H9 (cell line): ENCODE measurements around the gene ACTRT3. TPM values are rescaled to one million over a fixed set of nuclear protein-coding genes. Genes with fewer than 3 reads are reported as not detected.

ENCODE experiments used
- DNase-seq: peaks from one replicate; pipeline ENCODE4 v3.0.0-alpha.2; 2017
- H2AFZ ChIP-seq: one replicate; pipeline ENCODE4 v1.6.1; 2013; ENCODE audit warnings: mild to moderate bottlenecking, low read length, control low read depth, moderate library complexity
- H2AK5ac ChIP-seq: 2 replicates; pipeline ENCODE4 v1.6.1; 2013; ENCODE audit warnings: low read length, control low read depth, mixed read lengths; ENCODE audit not compliant: insufficient read length
- H2BK120ac ChIP-seq: one replicate; pipeline ENCODE4 v1.6.1; 2013; ENCODE audit warnings: low read depth, mild to moderate bottlenecking, low read length, control low read depth, inconsistent platforms; ENCODE audit not compliant: poor library complexity, severe bottlenecking
- H2BK12ac ChIP-seq: 2 replicates; pipeline ENCODE4 v1.6.1; 2013; ENCODE audit warnings: low read length, control low read depth, mixed read lengths, low read depth; ENCODE audit not compliant: insufficient read length
- H2BK15ac ChIP-seq: 2 replicates; pipeline ENCODE4 v1.6.1; 2013; ENCODE audit warnings: low read depth, low read length, control low read depth
- H2BK20ac ChIP-seq: one replicate; pipeline ENCODE4 v1.6.1; 2013; ENCODE audit warnings: low read depth, mild to moderate bottlenecking, low read length, control low read depth, inconsistent platforms; ENCODE audit not compliant: poor library complexity, severe bottlenecking
- H2BK5ac ChIP-seq: 2 replicates; pipeline ENCODE4 v1.6.1; 2013; ENCODE audit warnings: low read length, control low read depth, mixed read lengths; ENCODE audit not compliant: insufficient read length
- H3K14ac ChIP-seq: 2 replicates; pipeline ENCODE4 v1.6.1; 2013; ENCODE audit warnings: low read length, control low read depth; ENCODE audit not compliant: insufficient read depth
- H3K18ac ChIP-seq: 2 replicates; pipeline ENCODE4 v1.6.1; 2013; ENCODE audit warnings: low read depth, mild to moderate bottlenecking, mixed read lengths, low read length, control low read depth; ENCODE audit not compliant: insufficient read length
- H3K23ac ChIP-seq: 2 replicates; pipeline ENCODE4 v1.6.1; 2013; ENCODE audit warnings: low read length, control low read depth, mixed read lengths, low read depth; ENCODE audit not compliant: insufficient read length
- H3K23me2 ChIP-seq: 2 replicates; pipeline ENCODE4 v1.6.1; 2013; ENCODE audit warnings: low read depth, mild to moderate bottlenecking, mixed read lengths, low read length, control low read depth; ENCODE audit not compliant: insufficient read length, poor library complexity, severe bottlenecking
- H3K27ac ChIP-seq: 2 replicates; pipeline ENCODE4 v1.5.1; 2013; ENCODE audit warnings: low read length, control low read depth, mixed read lengths, low read depth; ENCODE audit not compliant: insufficient read length
- H3K27me3 ChIP-seq: 2 replicates; pipeline ENCODE4 v1.6.1; 2013; ENCODE audit warnings: low read length, control low read depth, inconsistent platforms; ENCODE audit not compliant: insufficient read depth
- H3K4ac ChIP-seq: 2 replicates; pipeline ENCODE4 v1.6.1; 2013; ENCODE audit warnings: low read depth, mild to moderate bottlenecking, control low read depth, inconsistent platforms, low read length, moderate library complexity
- H3K4me1 ChIP-seq: 2 replicates; pipeline ENCODE4 v1.6.1; 2013; ENCODE audit warnings: low read length, control low read depth, inconsistent platforms; ENCODE audit not compliant: insufficient read depth
- H3K4me2 ChIP-seq: 2 replicates; pipeline ENCODE4 v1.6.1; 2013; ENCODE audit warnings: low read length, control low read depth, mixed read lengths; ENCODE audit not compliant: insufficient read length, insufficient read depth
- H3K56ac ChIP-seq: 2 replicates; pipeline ENCODE4 v1.6.1; 2013; ENCODE audit warnings: low read depth, mild to moderate bottlenecking, mixed read lengths, low read length, control low read depth; ENCODE audit not compliant: insufficient read length
- H3K79me1 ChIP-seq: 2 replicates; pipeline ENCODE4 v1.6.1; 2013; ENCODE audit warnings: low read depth, mild to moderate bottlenecking, moderate library complexity, low read length, control low read depth, inconsistent platforms; ENCODE audit not compliant: insufficient read depth, poor library complexity, severe bottlenecking
- H3K79me2 ChIP-seq: 2 replicates; pipeline ENCODE4 v1.6.1; 2013; ENCODE audit warnings: low read length, control low read depth, inconsistent platforms; ENCODE audit not compliant: insufficient read depth
- H3K9ac ChIP-seq: 2 replicates; pipeline ENCODE4 v1.6.1; 2013; ENCODE audit warnings: low read length, control low read depth, mixed read lengths; ENCODE audit not compliant: insufficient read length; ENCODE audit errors: extremely low read depth
- H3K9me3 ChIP-seq: one replicate; pipeline ENCODE4 v1.6.1; 2013; ENCODE audit warnings: low read depth, low read length, inconsistent platforms; ENCODE audit not compliant: control insufficient read depth
- H3T11ph ChIP-seq: one replicate; pipeline ENCODE4 v1.6.1; 2013; ENCODE audit warnings: mild to moderate bottlenecking, low read length, control low read depth, inconsistent platforms
- H4K20me1 ChIP-seq: one replicate; pipeline ENCODE4 v1.6.1; 2013; ENCODE audit not compliant: control insufficient read depth, insufficient read length, insufficient read depth
- H4K5ac ChIP-seq: 2 replicates; pipeline ENCODE4 v1.6.1; 2013; ENCODE audit warnings: low read depth, mild to moderate bottlenecking, mixed read lengths, low read length, control low read depth; ENCODE audit not compliant: insufficient read length
- H4K8ac ChIP-seq: replicated peaks from 2 replicates; pipeline ENCODE4 v1.6.1; 2013; ENCODE audit warnings: low read length, control low read depth, mixed read lengths, low read depth; ENCODE audit not compliant: insufficient read length
- H4K91ac ChIP-seq: 2 replicates; pipeline ENCODE4 v1.6.1; 2013; ENCODE audit warnings: low read depth, mild to moderate bottlenecking, moderate library complexity, mixed read lengths, low read length, control low read depth; ENCODE audit not compliant: insufficient read length
- H3K27ac Mint-ChIP-seq, 3 experiments: 2 replicates in 2 of 3; 3 replicates in 1 of 3; pipeline ENCODE4 v1.8.0; 2020 to 2021; ENCODE audit warnings: mixed read lengths in 3 of 3, mild to moderate bottlenecking in 1 of 3, moderate library complexity in 1 of 3
- H3K27me3 Mint-ChIP-seq: 2 replicates; pipeline ENCODE4 v1.8.0; 2021; ENCODE audit warnings: low read depth, mild to moderate bottlenecking, moderate library complexity, mixed read lengths
- H3K36me3 Mint-ChIP-seq, 3 experiments: 2 replicates in 2 of 3; 3 replicates in 1 of 3; pipeline ENCODE4 v1.8.0; 2020 to 2021; ENCODE audit warnings: low read depth in 3 of 3, mixed read lengths in 3 of 3; ENCODE audit not compliant: insufficient read depth in 1 of 3
- H3K4me1 Mint-ChIP-seq, 2 experiments: 2 replicates each; pipeline ENCODE4 v1.8.0; 2020; ENCODE audit warnings: mixed read lengths in 2 of 2
- H3K4me3 Mint-ChIP-seq, 2 experiments: 2 replicates in 1 of 2; 3 replicates in 1 of 2; pipeline ENCODE4 v1.8.0; 2020 to 2021; ENCODE audit warnings: mild to moderate bottlenecking in 2 of 2, mixed read lengths in 2 of 2, moderate library complexity in 1 of 2
- H3K9me3 Mint-ChIP-seq, 2 experiments: 2 replicates in 1 of 2; 3 replicates in 1 of 2; pipeline ENCODE4 v1.8.0; 2020; ENCODE audit warnings: mild to moderate bottlenecking in 2 of 2, mixed read lengths in 2 of 2, moderate library complexity in 1 of 2
- CTCF ChIP-seq: fragments of 200-600 bp; sonication (generic); conservative IDR thresholded peaks from 3 replicates; pipeline ENCODE4 v1.8.0; 2021; ENCODE audit warnings: antibody characterized with exemption, mild to moderate bottlenecking
- WGBS: extraction: QIAGEN DNeasy Blood & Tissue Kit; methylation state at CpG from one replicate; pipeline ENCODE4 v1.1.7; 2013; ENCODE audit warnings: missing lambda C conversion rate, low lambda C conversion rate, mixed read lengths; ENCODE audit not compliant: insufficient read length; ENCODE audit errors: extremely low coverage; 5-methylcytosine and 5-hydroxymethylcytosine counted together
- total RNA-seq: library from RNA; stranded (reverse); gene quantifications from 2 replicates; pipeline ENCODE4 v1.2.1, GENCODE V29; 2021

ACTRT3 gene
- total RNA-seq, 1 experiment from 2014 or later = 5.9 TPM

- WGBS = no CpG with 5 or more reads among the region's 8 CpGs
- H4K91ac ChIP-seq = no peak overlapping the region
- H4K8ac ChIP-seq = no peak overlapping the region
- H3K4ac ChIP-seq = no peak overlapping the region
- peaks cover 2 to 16% (median 7%) of the 10 kb centered on the region in 3 experiments; a peak in 6 of 7 replicates for H3K36me3 Mint-ChIP-seq
- no peaks in the 10 kb centered on the region for H3K79me2 ChIP-seq
- H4K5ac ChIP-seq = no peak overlapping the region
- no peak overlapping the region for H3K23ac ChIP-seq
- H3K9ac ChIP-seq = no peak overlapping the region
- H2BK120ac ChIP-seq = no peak overlapping the region
- peak overlapping the region; percentile 38 for H3K4me2 ChIP-seq
- peaks cover 9% of the 10 kb centered on the region for H3K23me2 ChIP-seq
- no peak overlapping the region for H2BK12ac ChIP-seq
- H4K20me1 ChIP-seq = no peaks in the 10 kb centered on the region
- H3K4me3 Mint-ChIP-seq = peak overlapping the region in 1 of 2 experiments; percentile 74; a peak in 2 of 5 replicates
- peaks cover 10 to 16% of the 10 kb centered on the region in 2 experiments for H3K9me3 Mint-ChIP-seq
- H3K18ac ChIP-seq = no peak overlapping the region
- no peak overlapping the region for H2BK15ac ChIP-seq
- no peak overlapping the region for H2BK20ac ChIP-seq
- no peak overlapping the region for H3K56ac ChIP-seq
- peaks cover 25 to 30% of the 10 kb centered on the region in 2 experiments for H3K4me1 Mint-ChIP-seq
- no peak overlapping the region for H2AK5ac ChIP-seq
- no peaks in the 10 kb centered on the region for H3K4me1 ChIP-seq
- peaks cover 29% of the 10 kb centered on the region for H3K27me3 Mint-ChIP-seq
- no peaks in the 10 kb centered on the region for H3K9me3 ChIP-seq
- peak overlapping the region in 1 of 3 experiments; percentile 88; a peak in 1 of 7 replicates for H3K27ac Mint-ChIP-seq
- no peak overlapping the region for H3K14ac ChIP-seq
- no peak for TF ChIP-seq CTCF
- H2AFZ ChIP-seq = peak overlapping the region; percentile 59
- H3K27me3 ChIP-seq = no peaks in the 10 kb centered on the region
- H2BK5ac ChIP-seq = no peak overlapping the region
- H3T11ph ChIP-seq = no peak overlapping the region
- DNase-seq = no peak
- no peak overlapping the region for H3K27ac ChIP-seq
- no peaks in the 10 kb centered on the region for H3K79me1 ChIP-seq
These were observed 43.9 kb upstream of the ACTRT3 start for GRCh38 chr3:169813278-169813677.
